GM23338 (cell line): ENCODE measurements around the gene FOXP1. TPM values are rescaled to one million over a fixed set of nuclear protein-coding genes. Genes with fewer than 3 reads are reported as not detected.

Experiments
- ATAC-seq: fragments of 200-7000 bp; cut with Tn5 transposase; 3 replicates; pipeline ENCODE4 v1.9.1; 2020
- DNase-seq: peaks from one replicate; pipeline ENCODE4 v3.0.0-alpha.2; 2015; ENCODE audit warnings: low spot score
- H2AFZ ChIP-seq: fragments of 200-600 bp; sonication (generic); 2 replicates; pipeline ENCODE4 v1.8.0; 2016; ENCODE audit warnings: antibody characterized with exemption, mild to moderate bottlenecking, moderate library complexity
- H3F3A ChIP-seq: fragments of 200-600 bp; sonication (generic); replicated peaks from 2 replicates; pipeline ENCODE4 v1.8.0; 2017; ENCODE audit warnings: antibody characterized with exemption, mixed run types, low read depth
- H3K27ac ChIP-seq: fragments of 200-600 bp; sonication (generic); 2 replicates; pipeline ENCODE4 v1.6.1; 2016; ENCODE audit warnings: low read depth
- H3K27me3 ChIP-seq: fragments of 200-600 bp; sonication (generic); 2 replicates; pipeline ENCODE4 v1.8.0; 2016; ENCODE audit warnings: mild to moderate bottlenecking, mixed run types, moderate library complexity; ENCODE audit not compliant: insufficient read depth
- H3K36me3 ChIP-seq: fragments of 200-600 bp; sonication (generic); 2 replicates; pipeline ENCODE4 v1.8.0; 2016; ENCODE audit warnings: mild to moderate bottlenecking; ENCODE audit not compliant: insufficient read depth
- H3K4me1 ChIP-seq: fragments of 200-600 bp; sonication (generic); 2 replicates; pipeline ENCODE4 v1.8.0; 2016; ENCODE audit warnings: mild to moderate bottlenecking, moderate library complexity; ENCODE audit not compliant: insufficient read depth
- H3K4me2 ChIP-seq: fragments of 200-600 bp; sonication (generic); 2 replicates; pipeline ENCODE4 v1.7.1; 2017; ENCODE audit warnings: mixed run types
- H3K4me3 ChIP-seq: fragments of 200-600 bp; sonication (generic); 2 replicates; pipeline ENCODE4 v1.6.1; 2016; ENCODE audit warnings: mixed run types
- H3K79me2 ChIP-seq: fragments of 200-600 bp; sonication (generic); replicated peaks from 2 replicates; pipeline ENCODE4 v1.8.0; 2017; ENCODE audit warnings: mild to moderate bottlenecking; ENCODE audit not compliant: insufficient read depth
- H3K9me2 ChIP-seq: fragments of 200-600 bp; sonication (generic); 2 replicates; pipeline ENCODE4 v1.8.0; 2017; ENCODE audit not compliant: insufficient read depth
- H4K20me1 ChIP-seq: fragments of 200-600 bp; sonication (generic); replicated peaks from 2 replicates; pipeline ENCODE4 v1.8.0; 2017; ENCODE audit warnings: mild to moderate bottlenecking; ENCODE audit not compliant: insufficient read depth
- H3K27ac Mint-ChIP-seq: 2 replicates; pipeline ENCODE4 v1.8.0; 2020; ENCODE audit warnings: inconsistent platforms, mild to moderate bottlenecking, moderate library complexity, mixed read lengths
- H3K27me3 Mint-ChIP-seq: 3 replicates; pipeline ENCODE4 v1.8.0; 2022; ENCODE audit warnings: low read depth, mild to moderate bottlenecking, moderate library complexity, mixed read lengths, inconsistent platforms; ENCODE audit not compliant: insufficient read depth, poor library complexity
- H3K36me3 Mint-ChIP-seq: 3 replicates; pipeline ENCODE4 v1.8.0; 2021; ENCODE audit warnings: low read depth, mild to moderate bottlenecking, inconsistent platforms, moderate library complexity, mixed read lengths
- H3K4me1 Mint-ChIP-seq: 3 replicates; pipeline ENCODE4 v1.8.0; 2020; ENCODE audit warnings: mild to moderate bottlenecking, inconsistent platforms, mixed read lengths
- H3K4me3 Mint-ChIP-seq: 3 replicates; pipeline ENCODE4 v1.8.0; 2021; ENCODE audit warnings: moderate library complexity, mild to moderate bottlenecking, inconsistent platforms, mixed read lengths
- H3K9me3 Mint-ChIP-seq: 3 replicates; pipeline ENCODE4 v1.8.0; 2020; ENCODE audit warnings: moderate library complexity, mild to moderate bottlenecking, inconsistent platforms, mixed read lengths
- CREB1 ChIP-seq: fragments of 250-450 bp; sonication (Bioruptor Pico); IDR thresholded peaks from 2 replicates; pipeline ENCODE4 v1.5.0; 2020; ENCODE audit warnings: low read depth, mild to moderate bottlenecking, moderate library complexity
- EZH2 ChIP-seq: fragments of 200-600 bp; sonication (generic); IDR thresholded peaks from one replicate; pipeline ENCODE4 v1.8.0; 2017; ENCODE audit warnings: antibody characterized with exemption, mild to moderate bottlenecking, low read depth; ENCODE audit not compliant: unreplicated experiment
- EZH2phosphoT487 ChIP-seq: fragments of 200-600 bp; sonication (generic); IDR thresholded peaks from one replicate; pipeline ENCODE4 v1.8.1; 2018; ENCODE audit warnings: antibody characterized with exemption; ENCODE audit not compliant: unreplicated experiment
- JUNB ChIP-seq: IDR thresholded peaks from one replicate; pipeline ENCODE4 v1.6.1; 2016; ENCODE audit warnings: antibody characterized with exemption; ENCODE audit not compliant: unreplicated experiment
- NANOG ChIP-seq: IDR thresholded peaks from 2 replicates; pipeline ENCODE4 v1.6.1; 2016; ENCODE audit warnings: antibody characterized with exemption, borderline replicate concordance
- POLR2AphosphoS5 ChIP-seq: IDR thresholded peaks from 2 replicates; pipeline ENCODE4 v1.6.1; 2016; ENCODE audit warnings: antibody characterized with exemption, low read depth
- STAT1 ChIP-seq: IDR thresholded peaks from one replicate; pipeline ENCODE4 v1.6.1; 2016; ENCODE audit warnings: antibody characterized with exemption; ENCODE audit not compliant: unreplicated experiment
- ZNF114 ChIP-seq: fragments of 250-450 bp; sonication (Bioruptor Pico); IDR thresholded peaks from 2 replicates; pipeline ENCODE4 v1.5.0; 2020; ENCODE audit warnings: mild to moderate bottlenecking, moderate library complexity
- ZNF331 ChIP-seq: fragments of 250-450 bp; sonication (Bioruptor Pico); IDR thresholded peaks from 2 replicates; pipeline ENCODE4 v1.5.0; 2020; ENCODE audit warnings: low read depth, mild to moderate bottlenecking, moderate library complexity
- ZNF462 ChIP-seq: fragments of 250-450 bp; sonication (Bioruptor Pico); IDR thresholded peaks from 2 replicates; pipeline ENCODE4 v1.5.0; 2020; ENCODE audit warnings: mild to moderate bottlenecking, moderate library complexity
- polyA plus RNA-seq: library from polyadenylated mRNA; unstranded; fragments of >200 nt; fragmentation: Nextera tagmentation; extraction: Ambion mirVana; gene quantifications from 2 replicates; pipeline ENCODE4 v1.2.1, GENCODE V29; 2016
- total RNA-seq: library from RNA; depleted of rRNA; stranded (reverse); fragments of >200 nt; shearing (Covaris generic); gene quantifications from 2 replicates; pipeline ENCODE4 v1.2.3, GENCODE V29; 2014
- TF ChIP-seq, protein P1 (sequence below), 2 experiments: fragments of 200-600 bp in 1 of 2; sonication (generic) in 1 of 2; conservative IDR thresholded peaks; 2 replicates each; pipeline versions ENCODE4 v1.5.1 to v1.6.1; 2016 to 2017; ENCODE audit warnings: antibody characterized with exemption in 2 of 2, low read depth in 2 of 2, mild to moderate bottlenecking in 2 of 2, moderate library complexity in 1 of 2
- TF ChIP-seq, protein P2 (sequence below): IDR thresholded peaks from one replicate; pipeline ENCODE4 v1.6.1; 2018; ENCODE audit warnings: antibody characterized with exemption; ENCODE audit not compliant: unreplicated experiment
- TF ChIP-seq, protein P3 (sequence below): IDR thresholded peaks from 2 replicates; pipeline ENCODE4 v1.6.1; 2016; ENCODE audit warnings: antibody characterized with exemption

Gene FOXP1
- total and polyA plus RNA-seq, 2 experiments from 2014 or later = 32.9 to 35.5 TPM

GRCh38 chr3:71614426-71614825 lies 30.9 kb upstream of the FOXP1 start:
- H3K27me3 ChIP-seq = no peaks in the 10 kb centered on the region
- H3F3A ChIP-seq = no peaks in the 10 kb centered on the region
- ATAC-seq (no peak), DNase-seq (no peak)
- no peak overlapping the region for H3K4me2 ChIP-seq
- TF ChIP-seq EZH2 = no peak
- no peak for TF ChIP-seq ZNF331 (CRISPR knock-in tag)
- no peak for TF ChIP-seq STAT1
- no peak for TF ChIP-seq CREB1
- no peak for TF ChIP-seq EZH2phosphoT487
- no peak for TF ChIP-seq ZNF462 (CRISPR knock-in tag)
- TF ChIP-seq, protein P1, sequence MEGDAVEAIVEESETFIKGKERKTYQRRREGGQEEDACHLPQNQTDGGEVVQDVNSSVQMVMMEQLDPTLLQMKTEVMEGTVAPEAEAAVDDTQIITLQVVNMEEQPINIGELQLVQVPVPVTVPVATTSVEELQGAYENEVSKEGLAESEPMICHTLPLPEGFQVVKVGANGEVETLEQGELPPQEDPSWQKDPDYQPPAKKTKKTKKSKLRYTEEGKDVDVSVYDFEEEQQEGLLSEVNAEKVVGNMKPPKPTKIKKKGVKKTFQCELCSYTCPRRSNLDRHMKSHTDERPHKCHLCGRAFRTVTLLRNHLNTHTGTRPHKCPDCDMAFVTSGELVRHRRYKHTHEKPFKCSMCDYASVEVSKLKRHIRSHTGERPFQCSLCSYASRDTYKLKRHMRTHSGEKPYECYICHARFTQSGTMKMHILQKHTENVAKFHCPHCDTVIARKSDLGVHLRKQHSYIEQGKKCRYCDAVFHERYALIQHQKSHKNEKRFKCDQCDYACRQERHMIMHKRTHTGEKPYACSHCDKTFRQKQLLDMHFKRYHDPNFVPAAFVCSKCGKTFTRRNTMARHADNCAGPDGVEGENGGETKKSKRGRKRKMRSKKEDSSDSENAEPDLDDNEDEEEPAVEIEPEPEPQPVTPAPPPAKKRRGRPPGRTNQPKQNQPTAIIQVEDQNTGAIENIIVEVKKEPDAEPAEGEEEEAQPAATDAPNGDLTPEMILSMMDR (conservative IDR thresholded peaks at IDR 0.05; ENCODE audit: low read depth in 2 of 2) = no peak
- TF ChIP-seq POLR2AphosphoS5 = no peak
- TF ChIP-seq, protein P2, sequence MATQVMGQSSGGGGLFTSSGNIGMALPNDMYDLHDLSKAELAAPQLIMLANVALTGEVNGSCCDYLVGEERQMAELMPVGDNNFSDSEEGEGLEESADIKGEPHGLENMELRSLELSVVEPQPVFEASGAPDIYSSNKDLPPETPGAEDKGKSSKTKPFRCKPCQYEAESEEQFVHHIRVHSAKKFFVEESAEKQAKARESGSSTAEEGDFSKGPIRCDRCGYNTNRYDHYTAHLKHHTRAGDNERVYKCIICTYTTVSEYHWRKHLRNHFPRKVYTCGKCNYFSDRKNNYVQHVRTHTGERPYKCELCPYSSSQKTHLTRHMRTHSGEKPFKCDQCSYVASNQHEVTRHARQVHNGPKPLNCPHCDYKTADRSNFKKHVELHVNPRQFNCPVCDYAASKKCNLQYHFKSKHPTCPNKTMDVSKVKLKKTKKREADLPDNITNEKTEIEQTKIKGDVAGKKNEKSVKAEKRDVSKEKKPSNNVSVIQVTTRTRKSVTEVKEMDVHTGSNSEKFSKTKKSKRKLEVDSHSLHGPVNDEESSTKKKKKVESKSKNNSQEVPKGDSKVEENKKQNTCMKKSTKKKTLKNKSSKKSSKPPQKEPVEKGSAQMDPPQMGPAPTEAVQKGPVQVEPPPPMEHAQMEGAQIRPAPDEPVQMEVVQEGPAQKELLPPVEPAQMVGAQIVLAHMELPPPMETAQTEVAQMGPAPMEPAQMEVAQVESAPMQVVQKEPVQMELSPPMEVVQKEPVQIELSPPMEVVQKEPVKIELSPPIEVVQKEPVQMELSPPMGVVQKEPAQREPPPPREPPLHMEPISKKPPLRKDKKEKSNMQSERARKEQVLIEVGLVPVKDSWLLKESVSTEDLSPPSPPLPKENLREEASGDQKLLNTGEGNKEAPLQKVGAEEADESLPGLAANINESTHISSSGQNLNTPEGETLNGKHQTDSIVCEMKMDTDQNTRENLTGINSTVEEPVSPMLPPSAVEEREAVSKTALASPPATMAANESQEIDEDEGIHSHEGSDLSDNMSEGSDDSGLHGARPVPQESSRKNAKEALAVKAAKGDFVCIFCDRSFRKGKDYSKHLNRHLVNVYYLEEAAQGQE = no peak
- no peak for TF ChIP-seq NANOG
- no peak for TF ChIP-seq ZNF114 (CRISPR knock-in tag)
- TF ChIP-seq, protein P3, sequence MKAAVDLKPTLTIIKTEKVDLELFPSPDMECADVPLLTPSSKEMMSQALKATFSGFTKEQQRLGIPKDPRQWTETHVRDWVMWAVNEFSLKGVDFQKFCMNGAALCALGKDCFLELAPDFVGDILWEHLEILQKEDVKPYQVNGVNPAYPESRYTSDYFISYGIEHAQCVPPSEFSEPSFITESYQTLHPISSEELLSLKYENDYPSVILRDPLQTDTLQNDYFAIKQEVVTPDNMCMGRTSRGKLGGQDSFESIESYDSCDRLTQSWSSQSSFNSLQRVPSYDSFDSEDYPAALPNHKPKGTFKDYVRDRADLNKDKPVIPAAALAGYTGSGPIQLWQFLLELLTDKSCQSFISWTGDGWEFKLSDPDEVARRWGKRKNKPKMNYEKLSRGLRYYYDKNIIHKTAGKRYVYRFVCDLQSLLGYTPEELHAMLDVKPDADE = no peak
- TF ChIP-seq JUNB = no peak
- Mint-ChIP-seq H3K27me3 (peaks cover 3% of the 10 kb centered on the region), H3K4me3 (no peak overlapping the region), H3K9me3 (no peaks in the 10 kb centered on the region; the same call in 2 of the 3 replicates), H3K36me3 (no peaks in the 10 kb centered on the region), H3K4me1 (no peaks in the 10 kb centered on the region), H3K27ac (no peak overlapping the region)
- H3K36me3 ChIP-seq = no peaks in the 10 kb centered on the region
- H3K4me1 ChIP-seq = no peaks in the 10 kb centered on the region
- peaks cover 12% of the 10 kb centered on the region; the same call in 1 of the 2 replicates for H3K9me2 ChIP-seq
- H3K4me3 ChIP-seq = no peak overlapping the region
- H4K20me1 ChIP-seq = no peaks in the 10 kb centered on the region
- no peak overlapping the region for H2AFZ ChIP-seq
- no peaks in the 10 kb centered on the region for H3K79me2 ChIP-seq
- H3K27ac ChIP-seq = no peak overlapping the region
